Immature natural killer cell (primary cell): ENCODE data around the gene IQSEC3. TPM values are rescaled to one million over a fixed set of nuclear protein-coding genes. Genes with fewer than 3 reads are reported as not detected.

ENCODE experiments used
- DNase-seq, 3 donors: peaks; one replicate each; pipeline ENCODE4 v3.0.0; 2022; ENCODE audit warnings: mixed read lengths in 1 of 3
- H3K27ac Mint-ChIP-seq, 6 donors: one replicate each; pipeline ENCODE4 v1.8.0; 2020; ENCODE audit warnings: mixed read lengths in 6 of 6, mild to moderate bottlenecking in 5 of 6, inconsistent platforms in 4 of 6, moderate library complexity in 3 of 6
- H3K27me3 Mint-ChIP-seq, 3 donors: one replicate each; pipeline ENCODE4 v1.8.0; 2020 to 2021; ENCODE audit warnings: low read depth in 3 of 3, mild to moderate bottlenecking in 3 of 3, mixed read lengths in 3 of 3, moderate library complexity in 3 of 3, inconsistent platforms in 1 of 3
- H3K36me3 Mint-ChIP-seq, 3 donors: one replicate each; pipeline ENCODE4 v1.8.0; 2020; ENCODE audit warnings: mixed read lengths in 3 of 3, inconsistent platforms in 2 of 3, mild to moderate bottlenecking in 2 of 3
- H3K4me1 Mint-ChIP-seq, 2 donors: one replicate each; pipeline ENCODE4 v1.8.0; 2020; ENCODE audit warnings: inconsistent platforms in 2 of 2, mild to moderate bottlenecking in 2 of 2, mixed read lengths in 2 of 2, moderate library complexity in 1 of 2
- H3K4me3 Mint-ChIP-seq, 5 donors: one replicate each; pipeline ENCODE4 v1.8.0; 2020; ENCODE audit warnings: mild to moderate bottlenecking in 5 of 5, mixed read lengths in 5 of 5, inconsistent platforms in 3 of 5, moderate library complexity in 3 of 5
- H3K9me3 Mint-ChIP-seq, 6 donors: one replicate each; pipeline ENCODE4 v1.8.0; 2020; ENCODE audit warnings: mild to moderate bottlenecking in 6 of 6, mixed read lengths in 6 of 6, inconsistent platforms in 4 of 6, moderate library complexity in 3 of 6
- polyA plus RNA-seq, 3 donors: library from polyadenylated mRNA; unstranded; fragments of 300-500 nt; fragmentation: Illumina TruSeq; gene quantifications; one replicate each; pipeline ENCODE4 v1.2.3, GENCODE V29; 2021

Gene IQSEC3
- polyA plus RNA-seq, 3 donors from 2014 or later = 0.07 TPM; not detected in 2

- DNase-seq = no peak
- Mint-ChIP-seq H3K4me1 (peaks cover 8 to 16% of the 10 kb centered on the region in 2 donors), H3K27ac (peak overlapping the region in 1 of 6 donors; percentile 37), H3K27me3 (peaks cover 0 to 4% (median 0%) of the 10 kb centered on the region in 3 donors), H3K4me3 (no peak overlapping the region), H3K9me3 (no peaks in the 10 kb centered on the region), H3K36me3 (no peaks in the 10 kb centered on the region)
Observed at GRCh38 chr12:165862-166368, 99.3 kb downstream of the IQSEC3 start.

DNA sequence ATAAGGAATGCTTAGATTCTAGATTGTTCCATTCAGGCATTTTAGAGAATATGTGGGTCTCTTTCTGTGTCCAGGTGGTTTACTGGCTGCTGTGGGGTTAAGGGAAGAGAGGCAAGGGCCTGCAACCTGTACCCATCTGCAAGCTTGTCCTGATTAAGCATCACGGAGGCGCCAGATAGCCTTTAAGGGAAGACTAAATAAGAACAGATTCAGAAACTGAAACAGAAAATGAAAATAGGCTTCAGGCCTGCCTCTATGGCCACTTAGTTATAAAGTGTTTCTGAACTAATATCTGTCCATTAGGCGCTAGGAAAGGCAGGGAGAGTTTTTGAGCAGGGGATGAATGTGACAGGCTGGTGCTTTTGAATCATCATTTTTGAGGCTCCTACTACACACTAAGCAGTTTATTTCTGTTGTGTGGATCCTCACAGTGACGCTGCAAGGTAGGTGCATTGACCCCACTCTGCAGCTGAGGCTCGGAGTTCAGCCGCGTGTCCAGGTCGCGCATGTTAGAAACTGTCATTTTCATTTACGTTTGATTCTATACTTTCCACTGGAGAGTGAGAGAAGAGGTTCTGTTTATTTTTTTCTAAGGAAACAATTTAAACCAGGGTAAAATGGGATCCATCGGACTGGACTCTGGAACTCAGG is 100.0 kb downstream of the IQSEC3 start:
- H3K27ac Mint-ChIP-seq = peak overlapping the region in 1 of 6 donors; percentile 37
- no peaks in the 10 kb centered on the region for H3K36me3 Mint-ChIP-seq
- peaks cover 0 to 4% (median 4%) of the 10 kb centered on the region in 3 donors for H3K27me3 Mint-ChIP-seq
- H3K4me3 Mint-ChIP-seq = no peak overlapping the region
- DNase-seq = no peak
- peaks cover 8 to 16% of the 10 kb centered on the region in 2 donors for H3K4me1 Mint-ChIP-seq
- no peaks in the 10 kb centered on the region for H3K9me3 Mint-ChIP-seq

DNA sequence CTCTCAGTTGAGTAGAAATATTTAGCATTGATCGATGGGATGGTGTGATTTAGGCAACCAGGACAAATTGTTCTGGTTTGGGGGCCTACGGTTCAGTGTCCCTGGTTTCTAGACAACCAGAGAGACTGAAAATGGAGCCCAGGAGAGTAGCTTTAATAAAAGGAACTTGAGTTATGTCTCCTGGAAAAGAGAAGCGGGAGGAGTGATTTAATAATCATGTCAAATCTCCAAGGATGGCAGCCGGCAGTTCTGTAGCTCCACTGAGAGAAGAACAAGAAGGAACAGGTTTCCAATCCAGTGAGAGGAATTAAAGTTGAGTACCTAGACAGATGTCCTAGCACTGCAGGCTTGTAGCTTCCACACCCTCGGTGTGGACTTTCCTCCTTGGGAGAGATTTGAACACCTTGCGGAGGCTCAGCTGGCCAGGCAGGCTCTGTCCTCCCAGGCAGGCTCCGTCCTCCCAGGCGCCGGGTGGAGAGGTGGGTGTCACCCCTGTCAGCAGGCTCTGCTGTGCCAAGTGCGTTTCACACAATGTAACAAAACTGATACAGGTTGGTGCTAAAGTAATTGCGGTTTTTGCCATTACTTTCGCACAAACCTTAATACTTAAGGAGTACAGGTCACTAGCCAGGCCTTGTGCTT is 101.5 kb downstream of the IQSEC3 start:
- peaks cover 8 to 16% of the 10 kb centered on the region in 2 donors for H3K4me1 Mint-ChIP-seq
- H3K4me3 Mint-ChIP-seq = no peak overlapping the region
- H3K9me3 Mint-ChIP-seq = no peaks in the 10 kb centered on the region
- H3K27ac Mint-ChIP-seq = no peak overlapping the region
- H3K36me3 Mint-ChIP-seq = no peaks in the 10 kb centered on the region
- no peak for DNase-seq
- peaks cover 0 to 4% (median 4%) of the 10 kb centered on the region in 3 donors for H3K27me3 Mint-ChIP-seq

- no peaks in the 10 kb centered on the region for H3K9me3 Mint-ChIP-seq
- no peaks in the 10 kb centered on the region for H3K36me3 Mint-ChIP-seq
- no peak overlapping the region for H3K4me3 Mint-ChIP-seq
- peaks cover 8 to 16% of the 10 kb centered on the region in 2 donors for H3K4me1 Mint-ChIP-seq
- DNase-seq = no peak
- no peak overlapping the region for H3K27ac Mint-ChIP-seq
- H3K27me3 Mint-ChIP-seq = peaks cover 0 to 8% (median 4%) of the 10 kb centered on the region in 3 donors
Observed at GRCh38 chr12:168763-169525, 102.4 kb downstream of the IQSEC3 start.

GRCh38 chr12:169528-170370 is 103.2 kb downstream of the IQSEC3 start:
- H3K27me3 Mint-ChIP-seq = peaks cover 0 to 7% (median 4%) of the 10 kb centered on the region in 3 donors
- no peak for DNase-seq
- H3K4me1 Mint-ChIP-seq = peaks cover 8 to 16% of the 10 kb centered on the region in 2 donors
- H3K4me3 Mint-ChIP-seq = no peak overlapping the region
- no peaks in the 10 kb centered on the region for H3K36me3 Mint-ChIP-seq
- no peak overlapping the region for H3K27ac Mint-ChIP-seq
- H3K9me3 Mint-ChIP-seq = no peaks in the 10 kb centered on the region

- Mint-ChIP-seq H3K4me1 (peaks cover 8 to 16% of the 10 kb centered on the region in 2 donors), H3K27me3 (peaks cover 0 to 7% (median 4%) of the 10 kb centered on the region in 3 donors), H3K9me3 (no peaks in the 10 kb centered on the region), H3K36me3 (no peaks in the 10 kb centered on the region), H3K27ac (no peak overlapping the region), H3K4me3 (no peak overlapping the region)
- DNase-seq = no peak
Observed at GRCh38 chr12:170371-171225, 104.0 kb downstream of the IQSEC3 start.

DNA sequence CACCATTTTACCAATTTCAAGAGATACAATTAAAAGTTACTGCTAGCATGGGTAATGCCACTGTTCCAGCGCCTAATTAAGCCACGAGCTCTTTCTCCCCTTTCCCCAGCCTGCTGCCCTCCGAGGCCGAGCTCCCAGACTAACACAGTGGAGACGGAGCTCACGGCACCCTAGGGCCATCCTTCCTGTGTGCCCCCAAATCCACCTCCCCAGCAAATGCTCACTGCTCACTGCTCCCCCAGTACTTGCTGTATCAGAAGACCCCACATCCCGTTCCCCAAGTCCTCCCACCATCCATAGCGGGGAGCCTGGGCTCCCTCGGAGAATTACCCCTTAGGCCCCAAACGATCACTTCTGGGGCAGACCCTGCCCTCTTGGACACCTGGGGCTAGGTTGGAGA is 104.7 kb downstream of the IQSEC3 start:
- Mint-ChIP-seq H3K9me3 (no peaks in the 10 kb centered on the region), H3K4me1 (peaks cover 5 to 15% of the 10 kb centered on the region in 2 donors), H3K36me3 (no peaks in the 10 kb centered on the region), H3K27me3 (peaks cover 0 to 7% (median 4%) of the 10 kb centered on the region in 3 donors), H3K27ac (no peak overlapping the region), H3K4me3 (no peak overlapping the region)
- no peak for DNase-seq

DNA sequence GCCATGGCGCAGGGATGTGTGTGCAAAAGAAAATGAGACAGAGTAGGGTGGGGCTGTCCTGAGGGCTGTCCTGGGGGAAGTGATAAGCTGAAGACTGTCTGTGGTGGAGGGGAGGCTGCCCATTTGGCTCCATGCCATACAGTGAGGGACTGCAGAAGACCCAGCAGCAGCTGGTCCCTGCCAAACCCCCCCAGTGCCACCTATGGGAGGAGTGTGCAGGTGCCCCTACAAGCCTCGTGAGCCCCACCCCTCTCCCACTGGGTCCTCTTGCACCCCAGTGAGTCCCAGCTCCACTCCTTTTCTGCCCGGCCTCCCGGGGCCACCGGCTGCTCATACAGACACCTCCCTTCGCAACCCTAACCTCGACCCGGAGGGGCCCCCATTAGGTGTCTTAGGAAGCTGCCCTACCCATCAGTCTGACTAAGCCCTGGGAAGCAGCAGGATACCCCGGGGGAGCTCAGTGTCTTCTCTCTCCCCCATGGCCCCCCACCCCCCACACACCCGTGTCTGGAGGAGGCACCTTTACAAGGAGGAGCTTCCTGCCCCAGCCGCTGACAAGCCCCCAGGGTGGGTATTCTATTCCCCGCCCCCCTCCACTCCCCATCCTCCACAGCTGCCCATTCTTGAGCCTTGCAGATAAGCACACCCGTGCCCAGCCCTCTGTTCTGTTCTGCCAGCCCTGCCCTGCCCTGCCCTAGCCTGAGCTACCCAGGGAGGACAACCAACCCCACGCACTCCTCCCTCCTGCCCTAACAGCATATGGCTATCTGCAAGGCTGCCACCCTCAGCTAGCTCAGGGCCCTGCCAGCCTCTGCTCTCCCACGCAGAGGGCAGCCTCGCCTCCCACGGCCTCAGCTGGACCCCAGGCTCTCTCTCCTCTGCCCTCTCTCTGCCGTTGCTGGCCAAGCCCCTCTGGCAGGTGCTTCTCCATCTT is 105.4 kb downstream of the IQSEC3 start:
- peaks cover 0 to 6% (median 4%) of the 10 kb centered on the region in 3 donors for H3K27me3 Mint-ChIP-seq
- no peak overlapping the region for H3K4me3 Mint-ChIP-seq
- no peaks in the 10 kb centered on the region for H3K9me3 Mint-ChIP-seq
- DNase-seq = no peak
- H3K4me1 Mint-ChIP-seq = peaks cover 0 to 15% of the 10 kb centered on the region in 2 donors
- H3K27ac Mint-ChIP-seq = no peak overlapping the region
- no peaks in the 10 kb centered on the region for H3K36me3 Mint-ChIP-seq

DNA sequence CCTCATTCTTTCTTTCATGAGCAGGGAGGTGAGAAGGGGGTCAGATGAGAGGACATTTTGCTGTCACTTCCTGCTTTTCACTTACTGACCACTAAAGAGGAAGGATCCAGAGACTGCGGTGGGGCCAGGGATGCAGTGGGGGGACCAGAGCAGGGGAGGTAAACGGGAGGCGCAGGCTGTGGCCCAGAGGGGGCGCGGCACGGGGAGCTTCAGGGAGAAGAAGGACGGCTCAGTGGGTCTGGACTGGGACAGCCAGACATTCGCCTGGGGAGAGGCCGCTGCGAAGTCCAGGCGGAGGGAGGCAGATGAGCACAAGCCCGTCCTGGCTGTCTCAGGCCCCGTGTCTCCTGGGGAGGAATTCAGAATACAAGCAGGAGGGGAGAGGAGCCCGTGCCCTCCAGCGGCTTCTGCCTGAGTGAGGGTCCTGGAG is 106.2 kb downstream of the IQSEC3 start:
- peaks cover 0 to 5% (median 4%) of the 10 kb centered on the region in 3 donors for H3K27me3 Mint-ChIP-seq
- H3K27ac Mint-ChIP-seq = no peak overlapping the region
- H3K9me3 Mint-ChIP-seq = no peaks in the 10 kb centered on the region

DNA sequence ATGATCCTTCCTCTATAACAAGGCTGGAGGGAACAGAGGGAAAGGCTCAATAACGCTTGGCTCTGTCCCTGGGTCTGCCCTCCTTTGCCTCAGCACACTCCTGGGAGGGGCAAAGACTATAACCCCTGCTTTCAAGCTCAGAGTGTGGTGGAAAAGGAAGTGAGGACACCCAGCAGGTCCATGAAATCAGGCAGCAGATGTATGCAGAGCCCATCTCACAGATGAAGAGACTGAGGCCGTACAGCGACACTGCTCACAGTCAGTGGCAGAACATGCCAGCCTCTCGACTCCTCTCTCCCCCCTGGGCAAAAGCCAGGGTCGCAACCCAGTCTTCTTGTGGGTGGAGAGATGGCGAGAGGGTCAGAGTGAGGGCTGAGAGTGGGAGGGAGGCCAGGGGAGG is 107.6 kb downstream of the IQSEC3 start:
- Mint-ChIP-seq H3K9me3 (no peaks in the 10 kb centered on the region), H3K36me3 (no peaks in the 10 kb centered on the region), H3K4me3 (no peak overlapping the region), H3K27me3 (peaks cover 0 to 5% (median 4%) of the 10 kb centered on the region in 3 donors), H3K4me1 (peaks cover 0 to 10% of the 10 kb centered on the region in 2 donors), H3K27ac (no peak overlapping the region)
- no peak for DNase-seq

More for the DNA sequence above, 106.2 kb downstream of the IQSEC3 start:
- H3K4me3 Mint-ChIP-seq = no peak overlapping the region
- no peak for DNase-seq
- H3K36me3 Mint-ChIP-seq = no peaks in the 10 kb centered on the region
- peaks cover 0 to 13% of the 10 kb centered on the region in 2 donors for H3K4me1 Mint-ChIP-seq

- no peak overlapping the region for H3K27ac Mint-ChIP-seq
- H3K27me3 Mint-ChIP-seq = peaks cover 0 to 5% (median 4%) of the 10 kb centered on the region in 3 donors
- H3K36me3 Mint-ChIP-seq = no peaks in the 10 kb centered on the region
- H3K4me3 Mint-ChIP-seq = no peak overlapping the region
- peaks cover 0 to 10% of the 10 kb centered on the region in 2 donors for H3K4me1 Mint-ChIP-seq
- no peak for DNase-seq
- H3K9me3 Mint-ChIP-seq = no peaks in the 10 kb centered on the region
Observed at GRCh38 chr12:174596-174995, 108.0 kb downstream of the IQSEC3 start.

- H3K27ac Mint-ChIP-seq = no peak overlapping the region
- H3K36me3 Mint-ChIP-seq = no peaks in the 10 kb centered on the region
- H3K27me3 Mint-ChIP-seq = peaks cover under 1 to 5% (median 4%) of the 10 kb centered on the region in 3 donors
- no peak overlapping the region for H3K4me3 Mint-ChIP-seq
- no peaks in the 10 kb centered on the region for H3K9me3 Mint-ChIP-seq
- H3K4me1 Mint-ChIP-seq = peaks cover 6 to 14% of the 10 kb centered on the region in 2 donors
- no peak for DNase-seq
Observed at GRCh38 chr12:175250-175649, 108.7 kb downstream of the IQSEC3 start.
